Tongue (tissue), 2 donors: ENCODE results near the gene SETD1B. TPM values are rescaled to one million over a fixed set of nuclear protein-coding genes. Genes with fewer than 3 reads are reported as not detected.
"Not testable (repeated sequence)": the region's sequence is repeated elsewhere in the genome, so short reads cannot be mapped to it uniquely, and the experiment has no call there.

Experiments
- DNase-seq: peaks from one replicate; pipeline ENCODE4 v3.0.0-alpha.2; 2015
- total RNA-seq: library from RNA; depleted of rRNA; stranded (reverse); fragments of >200 nt; gene quantifications from one replicate; pipeline ENCODE4 v1.2.3, GENCODE V29; 2014

The SETD1B gene
- total RNA-seq, 1 donor from 2014 or later: 5.5 TPM

DNA sequence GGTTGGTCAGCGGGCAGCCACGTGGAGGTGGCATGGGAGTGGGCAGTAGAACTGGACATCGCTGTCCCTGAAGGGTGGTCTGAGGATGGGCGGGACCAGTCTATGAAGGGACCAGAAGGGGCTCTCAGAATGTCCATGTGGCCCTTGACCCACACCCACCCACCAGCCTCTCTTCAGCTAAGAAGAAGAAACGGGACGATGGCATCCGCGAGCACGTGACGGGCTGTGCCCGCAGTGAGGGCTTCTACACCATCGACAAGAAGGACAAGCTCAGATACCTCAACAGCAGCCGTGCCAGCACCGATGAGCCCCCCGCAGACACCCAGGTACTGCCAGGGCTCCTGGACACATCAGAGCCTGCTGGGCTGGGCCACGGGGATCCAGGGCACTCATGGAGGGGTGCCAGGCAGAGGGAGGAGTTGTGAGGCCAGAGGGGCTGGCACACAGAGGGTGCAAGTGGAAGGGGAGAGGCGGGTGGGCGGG, 21.3 kb downstream of the SETD1B start:
- DNase-seq: no peak

DNA sequence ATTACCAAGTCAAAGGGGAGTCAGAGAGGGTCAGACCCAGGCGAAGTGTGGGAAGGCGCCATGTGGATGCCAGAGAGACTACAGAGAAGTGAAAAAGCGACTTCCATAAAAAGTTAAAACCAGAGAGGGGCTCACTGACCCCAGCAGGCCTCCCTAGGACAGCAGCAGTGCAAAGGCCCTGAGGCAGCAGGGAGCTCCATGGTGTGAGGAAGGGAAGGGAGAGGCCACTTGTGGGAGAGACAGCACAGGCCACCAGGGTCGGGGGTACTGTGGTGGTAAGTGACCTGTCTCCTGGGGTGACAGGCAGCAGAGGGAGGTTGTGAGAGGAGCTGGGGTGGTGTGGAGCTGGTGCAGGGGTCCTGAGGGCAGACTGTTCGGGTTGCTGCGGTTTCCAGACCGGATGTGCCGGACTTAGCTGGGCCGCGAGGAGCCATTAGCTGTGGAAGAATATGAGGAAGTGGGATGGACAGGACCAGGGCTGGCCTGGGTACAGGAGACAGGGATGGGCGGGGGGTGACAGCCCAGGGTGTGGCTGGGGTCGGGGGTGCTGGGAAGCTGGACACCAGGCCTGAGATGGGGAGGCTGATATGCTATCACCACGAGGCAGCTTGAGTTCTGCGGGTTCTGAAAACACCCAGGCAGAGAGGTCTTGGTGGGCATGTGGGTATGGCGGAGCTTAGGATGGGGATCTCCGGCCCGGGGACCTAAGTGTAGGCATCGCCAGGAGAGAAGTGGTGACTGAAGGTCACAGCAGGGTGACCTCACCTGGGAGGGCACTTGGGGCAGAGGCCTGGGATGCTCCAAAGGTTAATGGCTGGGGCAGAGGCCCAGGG, 22.7 kb downstream of the SETD1B start:
- no peak for DNase-seq

DNA sequence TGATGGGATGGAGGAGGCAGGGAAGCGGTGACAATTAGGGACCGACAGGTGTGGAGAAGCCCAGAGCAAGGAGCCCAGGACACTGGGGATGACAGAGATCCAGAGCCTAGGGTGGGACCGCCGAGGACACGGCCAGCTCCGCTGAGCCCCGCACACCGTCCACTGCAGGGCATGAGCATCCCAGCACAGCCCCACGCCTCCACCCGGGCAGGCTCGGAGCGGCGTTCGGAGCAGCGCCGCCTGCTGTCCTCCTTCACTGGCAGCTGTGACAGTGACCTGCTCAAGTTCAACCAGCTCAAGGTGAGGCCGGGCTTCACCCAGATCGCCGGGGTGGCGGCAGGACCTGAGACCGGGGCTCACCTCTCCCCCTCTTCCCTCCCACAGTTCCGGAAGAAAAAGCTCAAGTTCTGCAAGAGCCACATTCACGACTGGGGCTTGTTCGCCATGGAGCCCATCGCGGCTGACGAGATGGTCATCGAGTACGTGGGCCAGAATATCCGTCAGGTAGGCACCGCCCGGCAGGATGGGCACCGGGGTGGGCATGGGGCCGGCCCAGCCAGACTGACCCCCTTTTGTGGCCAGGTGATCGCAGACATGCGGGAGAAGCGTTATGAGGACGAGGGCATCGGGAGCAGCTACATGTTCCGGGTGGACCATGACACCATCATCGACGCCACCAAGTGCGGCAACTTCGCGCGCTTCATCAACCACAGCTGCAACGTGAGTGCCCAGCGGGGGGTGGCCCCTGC, 23.7 kb downstream of the SETD1B start:
- DNase-seq: no peak

DNA sequence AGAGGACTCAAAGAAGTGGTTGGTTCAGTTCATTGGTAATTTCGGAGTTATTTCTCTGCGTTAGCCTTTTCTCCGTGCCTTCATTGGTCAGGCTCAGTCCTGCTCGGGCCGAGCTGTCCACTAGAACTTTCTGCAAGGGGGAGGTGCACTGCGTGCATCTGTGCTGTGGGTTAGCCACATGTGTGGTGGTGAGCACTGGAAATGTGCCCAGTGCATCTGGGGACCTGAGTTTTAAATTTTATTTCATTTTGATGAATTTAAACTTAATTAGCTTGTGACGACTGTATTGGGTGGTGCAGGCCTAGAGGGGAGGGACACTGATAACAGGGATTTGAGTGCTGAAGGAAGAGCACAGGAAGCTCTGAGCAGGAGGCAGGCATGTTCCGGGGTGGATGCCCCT, 24.5 kb downstream of the SETD1B start:
- no peak for DNase-seq

DNA sequence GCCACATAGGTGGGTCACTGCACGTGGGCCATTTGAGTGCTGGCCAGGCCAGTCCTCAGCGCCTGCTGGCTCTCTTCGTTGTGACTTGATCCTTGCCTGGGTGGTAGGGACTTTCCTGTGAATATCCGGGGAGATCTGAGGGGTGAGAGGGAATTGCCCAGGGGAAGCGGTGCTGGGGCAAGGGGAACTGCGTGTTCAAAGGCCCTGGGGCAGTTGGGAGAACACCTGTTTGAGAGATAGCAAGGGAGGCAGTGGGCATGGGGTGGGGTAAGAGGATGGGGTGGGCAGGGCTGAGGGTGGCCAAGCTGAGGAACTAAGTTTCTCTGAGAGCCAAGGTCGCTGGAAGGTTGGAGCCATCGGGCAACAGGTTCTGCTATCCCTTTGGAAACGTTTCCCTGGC, 25.0 kb downstream of the SETD1B start:
- DNase-seq: no peak

DNA sequence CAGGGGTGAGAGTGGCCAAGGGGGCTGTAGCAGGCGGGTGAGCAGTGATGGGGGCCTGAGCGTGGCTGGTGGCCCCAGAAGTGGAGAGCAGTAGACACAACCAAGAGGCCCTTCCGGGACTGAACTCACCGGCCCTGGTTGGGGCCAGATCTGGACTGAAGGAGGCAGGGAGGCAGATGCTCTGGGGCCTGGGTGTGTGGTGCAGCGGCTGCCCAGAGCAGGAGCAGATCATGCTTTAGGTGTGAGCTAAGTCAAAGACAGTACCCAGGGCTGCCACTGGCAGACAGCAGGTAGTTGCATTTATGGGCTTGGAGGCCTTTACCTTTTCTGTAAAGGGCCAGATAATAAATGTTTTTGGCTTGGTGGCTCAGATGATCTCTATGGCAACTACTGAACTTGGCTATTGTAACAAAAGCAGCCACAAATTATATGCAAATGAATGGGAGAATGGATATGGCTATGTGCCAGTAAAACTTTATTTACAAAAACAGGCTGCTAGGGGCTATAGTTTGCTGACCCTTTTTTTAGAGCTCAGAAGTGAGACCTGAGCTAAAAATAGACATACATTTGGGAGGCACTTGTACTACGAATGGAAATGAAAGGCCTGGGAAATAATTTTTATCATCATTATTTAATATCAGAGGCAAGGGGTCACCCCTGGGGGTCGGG, 25.6 kb downstream of the SETD1B start:
- DNase-seq: no peak

DNA sequence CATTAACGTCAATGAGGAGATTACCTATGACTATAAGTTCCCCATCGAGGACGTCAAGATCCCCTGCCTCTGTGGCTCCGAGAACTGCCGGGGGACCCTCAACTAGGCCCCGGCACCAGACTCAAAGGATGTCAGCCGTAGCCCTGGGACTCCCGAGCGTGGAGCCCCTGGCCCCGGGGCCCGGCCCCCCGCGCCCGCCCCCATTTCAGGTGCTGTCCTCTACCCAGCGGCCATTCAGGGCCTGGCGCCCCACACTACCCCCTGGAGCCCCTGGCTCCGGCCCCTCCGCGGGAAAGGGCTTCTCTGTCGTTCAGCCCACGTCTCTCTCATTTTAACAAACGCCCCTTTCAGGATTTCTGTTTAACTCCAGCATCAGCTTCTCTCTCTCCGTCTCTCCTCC, 26.3 kb downstream of the SETD1B start:
- no peak for DNase-seq

DNA sequence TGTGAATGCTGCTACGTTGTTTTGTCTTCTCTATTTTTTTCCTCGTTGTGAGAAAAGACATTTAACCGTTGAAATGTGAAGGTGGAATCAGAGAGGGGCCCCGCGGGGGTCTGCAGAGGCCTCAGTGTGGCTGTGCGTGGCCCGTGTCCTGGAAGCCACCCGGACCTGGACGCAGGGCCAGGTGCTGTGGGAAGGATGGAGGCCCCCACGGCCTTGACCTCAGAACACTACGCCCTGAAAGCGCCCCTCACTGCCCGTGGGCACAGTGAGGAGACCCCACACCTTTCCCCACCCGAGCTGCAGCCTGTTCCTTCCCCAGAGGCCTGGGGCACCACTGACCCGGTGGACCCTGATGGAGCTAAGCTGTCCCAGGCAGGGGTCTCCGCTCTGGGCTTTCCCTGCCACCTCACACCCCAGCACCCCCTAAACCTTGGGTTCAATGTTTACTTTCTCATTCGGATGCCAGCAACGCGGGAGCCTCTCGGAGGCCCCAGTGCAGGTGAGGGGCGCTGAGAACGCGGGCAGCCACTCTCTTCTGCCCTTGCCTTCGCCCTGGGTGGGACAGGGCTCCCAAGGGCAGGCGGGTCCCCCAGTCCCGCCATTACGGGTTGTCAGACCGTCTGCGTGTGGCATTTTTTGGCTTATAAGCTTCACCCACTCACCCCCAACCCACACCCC, 26.9 kb downstream of the SETD1B start:
- no peak for DNase-seq

DNA sequence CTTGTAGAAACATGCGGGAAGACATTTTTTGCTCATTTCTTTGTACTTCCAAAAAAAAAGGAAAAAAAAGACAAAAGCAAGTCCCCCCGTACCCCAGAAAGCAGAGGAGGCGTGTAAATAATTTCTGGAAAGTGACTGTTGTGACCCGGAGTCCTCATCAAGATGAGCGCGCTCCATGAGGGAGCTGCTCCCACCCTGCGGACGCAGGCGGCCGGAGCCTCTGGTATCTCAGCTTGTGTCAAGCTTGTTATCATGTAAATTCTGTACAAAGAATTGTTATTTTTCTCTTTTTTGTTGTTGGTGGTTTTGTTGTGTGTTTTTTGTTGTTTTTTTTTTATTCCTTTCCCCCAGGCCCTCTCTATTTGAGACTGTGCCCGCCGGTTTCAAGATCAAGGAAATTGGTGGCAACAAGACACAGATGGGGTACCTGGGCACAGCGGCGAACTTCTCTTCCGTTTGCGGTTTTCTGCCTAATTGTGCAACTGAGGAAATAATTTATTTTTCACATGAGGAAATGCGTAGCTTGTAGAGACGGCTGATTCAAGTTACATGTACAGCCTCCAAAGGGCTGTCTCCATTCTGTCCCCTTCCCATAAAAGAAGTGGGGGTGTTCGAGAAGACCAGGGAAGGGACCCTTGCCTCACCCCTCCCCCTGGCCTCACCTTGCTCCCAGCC, 27.9 kb downstream of the SETD1B start:
- DNase-seq: no peak

DNA sequence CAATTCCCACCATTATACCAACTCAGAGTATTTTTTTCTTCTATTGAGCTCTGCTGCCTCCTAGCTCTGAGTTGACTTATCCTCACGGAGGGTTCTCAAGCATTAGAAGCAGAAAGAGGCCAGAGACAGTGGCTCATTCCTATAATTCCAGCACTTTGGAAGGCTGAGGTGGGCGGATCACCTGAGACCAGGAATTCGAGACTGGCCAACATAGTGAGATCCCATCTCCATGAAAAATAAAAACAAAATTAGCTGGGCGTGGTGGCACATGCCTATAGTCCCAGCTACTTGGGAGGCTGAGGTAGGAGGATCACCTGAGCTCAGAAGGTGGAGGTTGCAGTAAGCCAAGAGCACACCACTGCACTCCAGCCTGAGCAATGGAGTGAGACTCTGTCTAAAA, 33.9 kb downstream of the SETD1B start:
- no peak for DNase-seq

DNA sequence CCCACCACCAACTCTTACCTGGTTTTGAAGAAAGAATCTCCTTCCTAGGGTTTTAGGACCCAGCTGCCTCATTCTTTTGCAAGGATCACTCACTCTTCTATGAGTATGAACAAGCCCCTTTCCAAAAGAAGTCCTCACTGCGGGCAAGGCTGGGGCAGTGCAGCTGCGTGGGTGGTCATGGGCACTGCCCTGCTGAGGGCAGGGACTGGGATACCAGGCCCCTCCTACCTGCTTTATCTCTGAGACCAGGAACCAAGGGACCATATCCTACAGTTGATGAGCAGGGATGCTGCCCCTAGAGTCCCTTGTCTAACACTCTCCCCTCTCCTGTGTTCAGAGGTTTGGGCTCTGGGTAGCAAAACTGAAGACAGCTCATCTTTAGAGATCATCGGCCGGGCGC, 34.3 kb downstream of the SETD1B start:
- DNase-seq: no peak

DNA sequence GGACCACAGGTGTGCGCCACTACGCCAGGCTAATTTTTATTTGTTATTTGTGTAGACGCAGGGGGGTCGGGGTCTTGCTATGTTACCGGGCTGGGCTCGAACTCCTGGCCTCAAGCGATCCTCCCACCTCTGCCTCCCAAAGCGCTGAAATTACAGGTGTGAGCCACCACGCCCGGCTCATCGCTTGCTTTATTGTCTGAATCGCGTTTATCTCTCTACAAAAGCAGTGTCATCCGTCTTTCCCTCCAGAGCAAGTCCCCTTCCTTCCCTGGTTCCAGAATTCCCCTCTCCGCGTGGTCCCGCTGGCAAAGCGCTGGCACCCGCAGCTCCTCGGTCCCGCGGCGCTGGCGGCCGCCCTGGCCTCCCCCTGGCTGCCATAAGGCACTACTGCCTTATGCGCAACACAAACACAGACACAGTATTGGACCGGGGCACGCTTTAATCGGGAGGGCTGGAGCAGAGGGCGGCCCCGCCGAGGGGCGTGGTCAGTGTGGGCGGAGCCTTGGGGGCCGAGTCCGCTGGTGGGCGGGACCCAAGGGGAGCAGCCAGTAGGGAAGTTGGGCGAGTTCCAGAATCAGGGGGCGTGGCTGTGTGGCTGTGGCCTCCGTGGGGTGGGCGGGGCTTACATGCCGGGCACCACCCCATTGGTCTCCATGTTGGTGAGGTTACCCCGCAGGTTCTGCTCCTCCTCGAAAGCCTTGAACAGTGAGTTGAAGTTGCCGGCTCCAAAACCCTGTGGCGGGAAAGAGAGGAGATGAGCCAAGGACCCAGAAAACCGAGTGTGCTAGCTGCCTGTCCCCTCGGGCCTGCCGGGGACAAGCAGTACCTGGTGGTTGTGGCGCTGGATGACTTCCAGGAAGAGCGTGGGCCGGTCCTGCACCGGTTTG, 35.5 kb downstream of the SETD1B start:
- DNase-seq: peak; percentile 98

DNA sequence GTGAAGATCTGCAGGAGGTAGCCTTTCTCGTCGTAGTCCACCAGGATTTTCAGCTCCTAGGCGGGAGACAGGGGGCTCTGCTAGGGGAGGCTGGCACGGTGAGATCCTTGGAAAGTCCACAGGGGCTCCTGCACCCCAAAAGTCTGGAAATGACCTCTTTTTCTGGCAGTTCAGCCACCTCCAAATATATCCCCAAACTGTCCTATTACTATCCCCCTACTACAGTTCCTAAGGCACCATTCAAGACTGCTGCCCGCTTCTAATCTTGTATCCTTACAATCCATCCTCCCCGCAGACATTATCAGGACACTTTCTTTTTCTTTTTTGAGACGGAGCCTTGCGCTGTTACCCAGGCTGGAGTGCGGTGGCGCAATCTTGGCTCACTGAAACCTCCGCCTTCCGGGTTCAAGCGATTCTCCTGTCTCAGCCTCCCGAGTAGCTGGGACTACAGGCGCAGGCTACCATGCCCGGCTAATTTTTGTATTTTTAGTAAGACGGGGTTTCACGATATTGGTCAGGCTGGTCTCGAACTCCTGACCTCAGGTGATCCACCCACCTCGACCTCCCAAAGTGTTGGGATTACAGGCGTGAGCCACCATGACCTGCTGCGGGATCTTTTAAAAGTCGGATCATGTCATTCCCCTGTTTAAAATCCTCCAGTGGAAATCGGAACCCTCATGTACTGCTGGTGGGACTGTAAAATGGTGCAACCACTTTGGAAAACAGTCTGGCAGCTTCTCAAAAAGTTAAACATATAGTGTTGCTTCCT, 36.4 kb downstream of the SETD1B start:
- DNase-seq: no peak

DNA sequence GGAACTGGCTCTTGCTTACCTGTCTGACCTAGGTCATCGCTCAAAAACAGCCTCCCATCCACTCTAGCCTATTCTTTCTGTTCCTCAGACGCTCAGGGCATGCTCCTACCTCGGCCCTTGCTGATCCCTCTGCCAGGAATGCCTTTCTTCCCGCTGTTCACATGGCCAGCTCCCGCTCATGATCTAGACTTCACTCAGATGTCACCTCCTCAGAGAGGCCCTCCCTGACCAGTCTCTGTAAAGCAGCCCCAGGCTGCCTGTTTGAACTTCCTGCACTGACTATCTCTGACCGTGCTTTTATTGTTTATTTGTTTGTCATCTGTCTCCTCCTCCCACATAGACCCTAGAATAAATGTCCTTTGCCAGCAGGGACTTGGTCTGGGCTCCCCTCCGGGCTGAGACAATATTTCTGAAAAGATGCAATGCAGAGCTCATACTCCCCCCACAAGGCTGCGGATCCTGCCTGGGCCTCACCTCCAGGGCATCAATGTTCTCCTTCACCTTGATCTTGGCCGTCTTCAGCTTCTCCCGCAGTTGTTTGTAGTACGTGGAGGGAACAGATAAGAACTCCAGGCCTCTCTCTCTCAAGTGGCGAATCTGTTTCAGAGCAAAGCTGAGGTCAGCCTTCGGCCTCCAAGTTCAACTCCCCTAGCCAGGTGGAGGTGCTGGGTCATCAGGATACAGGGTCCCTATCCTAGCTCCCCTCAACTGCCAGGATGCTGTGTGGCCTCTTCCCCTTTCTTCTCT, 39.6 kb downstream of the SETD1B start:
- DNase-seq: no peak

DNA sequence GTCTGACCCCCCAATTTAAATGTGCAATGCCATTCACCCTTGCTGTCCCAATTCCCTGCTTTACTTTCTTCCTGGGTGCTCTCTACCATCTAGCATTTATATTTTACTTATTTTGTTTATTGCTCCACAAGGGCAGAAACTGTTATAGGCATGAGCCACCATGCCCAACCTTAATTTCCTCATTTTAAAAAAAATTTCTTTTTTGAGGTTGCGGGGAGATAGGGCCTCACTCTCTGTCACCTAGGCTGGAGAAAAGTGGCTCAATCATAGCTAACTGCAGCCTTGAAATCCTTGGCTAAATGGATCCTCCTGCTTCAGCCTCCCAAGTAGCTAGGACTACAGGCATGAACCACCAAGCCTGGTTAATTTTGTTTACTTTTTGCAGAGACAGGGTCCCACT, 41.9 kb downstream of the SETD1B start:
- no peak for DNase-seq

DNA sequence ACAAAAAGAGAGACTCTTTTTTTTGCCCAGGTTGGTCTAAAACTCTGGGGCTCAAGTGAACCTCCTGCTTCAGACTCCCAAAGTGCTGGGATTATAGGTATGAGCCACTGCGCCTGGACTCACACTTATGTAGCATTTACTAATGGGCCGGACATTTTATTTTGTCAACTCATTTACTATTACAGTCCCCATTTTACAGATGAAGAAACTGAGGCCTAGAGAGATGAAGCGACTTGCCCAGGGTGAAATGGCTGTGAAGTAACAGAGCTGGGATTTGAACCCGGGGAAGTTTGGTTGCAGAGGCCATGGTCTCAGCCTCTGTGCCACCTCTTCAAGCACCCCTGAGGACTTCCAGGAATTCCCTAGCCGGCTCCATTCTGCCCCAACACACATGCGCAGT, 45.4 kb downstream of the SETD1B start:
- DNase-seq: no peak

DNA sequence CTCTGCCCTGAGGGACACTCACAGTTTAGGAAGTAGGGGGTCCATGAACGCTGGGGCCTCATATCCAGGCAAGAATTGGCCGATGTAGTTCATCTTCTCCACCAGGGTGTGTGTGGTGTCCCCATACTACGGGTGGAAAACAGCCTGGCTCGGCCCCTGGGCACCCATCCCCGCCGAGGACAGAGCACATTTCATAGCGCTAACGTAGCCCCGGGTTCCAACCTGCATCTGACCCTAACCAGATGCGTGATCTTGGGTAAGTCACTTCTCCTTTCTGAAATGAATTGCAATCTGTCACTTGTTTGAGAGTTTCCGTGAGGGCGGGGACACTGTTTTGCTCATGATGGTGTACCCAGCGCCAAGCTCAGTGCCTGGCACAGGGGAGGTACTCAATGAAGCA, 45.9 kb downstream of the SETD1B start:
- no peak for DNase-seq

DNA sequence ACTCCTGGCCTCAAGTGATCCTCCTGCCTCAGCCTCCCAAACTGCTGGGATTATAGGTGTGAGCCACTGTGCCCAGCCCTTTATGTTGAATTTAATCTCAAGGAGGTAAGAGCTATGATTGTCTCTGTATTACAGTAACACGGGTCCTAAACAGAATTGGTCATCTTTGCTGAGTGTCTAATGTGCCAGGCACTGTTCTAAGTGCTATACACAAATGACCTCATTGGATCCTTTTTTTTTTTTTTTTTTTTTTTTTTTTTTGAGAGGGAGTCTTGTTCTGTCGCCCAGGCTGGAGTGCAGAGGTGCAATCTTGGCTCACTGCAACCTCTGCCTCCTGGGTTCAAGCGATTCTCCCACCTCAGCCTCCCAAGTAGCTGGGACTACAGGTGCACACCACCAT, 48.6 kb downstream of the SETD1B start:
- DNase-seq: not testable (repeated sequence)
